HG03378 (cell line): ENCODE measurements around the gene ANKS1A.
"Not testable (repeated sequence)": the region's sequence is repeated elsewhere in the genome, so short reads cannot be mapped to it uniquely, and the experiment has no call there.

Experiments
- ATAC-seq: cut with Tn5 transposase; IDR thresholded peaks from one replicate; pipeline ENCODE4 v1.9.1; 2021; ENCODE audit warnings: mild to moderate bottlenecking, moderate library complexity; ENCODE audit not compliant: unreplicated experiment

The ANKS1A gene

DNA sequence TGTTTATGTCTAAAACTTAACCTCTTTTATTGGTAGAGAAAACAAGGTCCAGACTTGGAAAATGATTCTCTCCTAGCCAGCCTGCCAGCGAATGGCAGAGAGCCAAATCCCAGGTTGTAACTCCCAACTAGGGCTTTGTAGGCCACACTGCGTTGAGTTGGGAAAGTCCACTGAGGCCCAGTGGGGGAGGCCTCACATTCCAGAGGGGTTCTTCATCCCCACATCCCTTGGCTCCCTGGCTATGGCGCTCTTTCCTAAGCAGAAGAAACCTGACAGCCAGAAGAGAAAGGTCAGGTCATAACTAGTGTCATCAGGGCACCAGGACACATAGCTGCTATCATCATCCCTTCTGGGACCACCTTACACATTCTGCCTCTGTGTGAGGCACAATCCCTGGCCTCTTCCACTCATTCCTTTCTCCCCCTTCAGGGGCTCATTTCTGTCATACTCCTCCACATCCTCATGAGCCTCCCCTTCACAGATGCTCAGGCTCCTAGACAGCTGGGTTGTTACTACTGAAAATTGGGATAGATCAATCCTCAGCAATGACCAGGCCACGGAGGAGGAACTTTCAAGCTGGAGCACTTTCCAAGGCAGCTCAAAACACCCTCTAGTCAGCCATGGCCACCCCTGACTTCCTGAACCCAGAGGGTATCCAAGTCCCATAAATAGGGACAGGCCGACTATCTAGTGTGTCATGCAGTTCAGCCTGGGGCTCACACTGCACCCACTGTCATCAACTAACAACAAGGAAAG is 203.5 kb downstream of the ANKS1A start:
- no peak for ATAC-seq

DNA sequence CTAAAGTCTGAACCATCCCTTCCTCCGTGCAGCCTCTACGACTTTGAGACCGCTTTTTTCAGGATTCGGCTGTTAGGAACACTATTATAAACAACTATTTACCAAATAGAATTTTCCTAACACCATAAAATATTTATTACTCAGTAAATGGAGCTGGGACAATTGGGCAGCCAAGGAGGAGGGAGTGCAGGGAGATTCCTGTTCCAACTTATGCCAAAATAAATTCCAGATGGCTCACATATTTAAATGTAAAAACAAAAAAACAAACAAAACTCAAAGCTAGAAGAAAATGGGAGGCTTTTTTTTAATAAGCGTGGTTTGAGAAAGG is 204.0 kb downstream of the ANKS1A start:
- no peak for ATAC-seq

DNA sequence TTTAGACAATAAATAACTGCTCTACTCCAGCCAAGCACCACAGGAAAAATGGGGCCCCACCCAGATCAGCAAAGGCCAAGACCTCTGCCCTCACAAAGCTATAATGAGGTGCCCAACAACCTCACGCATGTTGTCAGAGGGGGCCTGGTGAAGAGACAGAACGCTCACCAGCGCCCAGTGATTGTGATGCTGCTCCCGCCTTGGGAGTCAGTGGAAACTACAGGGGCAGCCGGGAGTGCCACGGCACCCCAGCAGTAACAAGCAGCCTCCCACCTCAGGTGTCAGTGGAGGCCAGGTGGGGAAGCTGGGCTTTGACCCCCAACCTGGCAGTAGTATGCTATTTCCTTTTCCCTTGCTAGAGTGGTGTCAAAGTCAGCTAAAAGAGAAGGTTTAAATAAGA is 204.7 kb downstream of the ANKS1A start:
- ATAC-seq, result no peak

DNA sequence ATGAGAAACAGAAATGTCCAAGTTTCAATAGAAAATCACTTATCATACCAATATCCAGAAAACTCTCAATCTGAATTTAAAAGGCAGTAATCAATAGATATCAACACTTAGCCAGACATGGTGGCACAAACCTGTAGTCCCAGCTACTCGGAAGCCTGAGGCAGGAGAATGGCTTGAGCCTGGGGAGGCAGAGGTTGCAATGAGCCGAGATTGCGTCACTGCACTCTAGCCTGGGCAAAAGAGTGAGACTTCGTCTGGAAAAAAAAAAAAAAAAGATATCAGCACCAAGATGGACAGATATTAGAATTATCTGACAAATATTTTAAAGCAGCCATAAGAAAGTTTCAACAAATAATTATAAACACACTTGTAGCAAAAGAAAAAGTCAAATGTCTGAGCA is 205.1 kb downstream of the ANKS1A start:
- no peak for ATAC-seq

DNA sequence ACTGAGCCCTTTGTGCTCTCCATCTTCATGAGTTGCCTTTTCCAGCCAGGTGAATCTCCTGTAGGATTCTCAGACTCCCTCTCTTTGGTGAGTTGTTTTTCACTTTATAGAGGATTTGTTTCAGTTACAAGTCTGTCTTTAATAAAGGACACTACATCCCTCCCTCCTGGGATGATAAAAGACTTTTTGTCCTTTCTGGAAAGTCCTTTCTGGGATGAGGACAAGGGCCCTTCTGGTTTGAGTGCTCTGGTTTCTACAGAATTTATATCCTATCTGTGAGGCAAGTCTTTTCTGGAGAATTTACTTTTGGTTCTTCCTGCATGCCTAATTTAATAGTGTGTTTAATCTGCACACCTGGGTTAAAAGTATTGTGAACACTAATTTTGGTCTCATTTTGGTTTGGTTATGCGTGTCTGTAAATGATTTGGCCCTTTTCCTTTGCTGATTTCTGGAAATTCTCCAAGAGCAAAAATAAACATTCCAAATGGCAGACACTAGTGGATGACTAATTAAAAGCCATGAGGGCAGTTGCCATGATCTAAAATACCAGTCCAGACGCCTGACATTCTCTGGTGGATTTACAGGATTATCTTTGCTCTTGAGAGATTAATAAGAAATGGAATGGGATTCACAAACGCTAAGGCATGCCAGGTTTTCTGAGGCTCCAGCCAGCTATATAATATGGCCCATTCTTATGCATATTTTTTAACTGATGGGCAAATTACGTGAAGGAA is 207.2 kb downstream of the ANKS1A start:
- no peak for ATAC-seq

DNA sequence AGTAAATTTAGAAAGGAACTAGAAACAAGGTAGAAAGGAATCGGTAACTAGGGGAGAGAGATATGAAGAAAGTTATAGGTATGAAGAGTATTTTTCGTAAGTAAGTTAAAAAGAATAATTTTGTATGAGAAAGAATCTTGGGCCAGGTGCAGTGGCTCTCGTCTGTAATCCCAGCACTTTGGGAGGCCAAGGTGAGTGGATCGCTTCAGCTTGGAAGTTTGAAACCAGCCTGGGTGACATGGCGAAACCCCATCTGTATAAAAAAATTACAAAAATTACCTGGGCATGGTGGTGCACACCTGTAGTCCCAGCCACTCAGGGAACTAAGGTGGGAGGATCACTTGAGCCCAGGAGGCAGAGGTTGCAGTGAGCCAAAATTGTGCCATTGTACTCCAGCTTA is 210.1 kb downstream of the ANKS1A start:
- ATAC-seq, result no peak

DNA sequence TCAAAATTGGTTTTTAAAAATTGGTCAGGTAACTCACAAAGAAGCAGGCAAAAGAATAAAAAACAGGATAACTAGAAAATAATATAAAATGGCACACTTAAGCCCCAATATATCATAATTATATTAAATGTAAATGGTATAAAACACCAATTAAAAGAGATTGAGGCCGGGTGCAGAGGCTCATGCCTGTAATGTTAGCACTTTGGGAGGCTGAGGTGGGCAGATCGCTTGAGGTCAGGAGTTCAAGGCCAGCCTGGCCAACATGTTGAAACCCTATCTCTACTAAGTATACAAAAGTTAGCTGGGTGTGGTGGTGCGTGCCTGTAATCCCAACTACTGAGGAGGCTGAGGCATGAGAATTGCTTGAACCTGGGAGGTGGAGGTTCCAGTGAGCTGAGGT is 216.0 kb downstream of the ANKS1A start:
- no peak for ATAC-seq

DNA sequence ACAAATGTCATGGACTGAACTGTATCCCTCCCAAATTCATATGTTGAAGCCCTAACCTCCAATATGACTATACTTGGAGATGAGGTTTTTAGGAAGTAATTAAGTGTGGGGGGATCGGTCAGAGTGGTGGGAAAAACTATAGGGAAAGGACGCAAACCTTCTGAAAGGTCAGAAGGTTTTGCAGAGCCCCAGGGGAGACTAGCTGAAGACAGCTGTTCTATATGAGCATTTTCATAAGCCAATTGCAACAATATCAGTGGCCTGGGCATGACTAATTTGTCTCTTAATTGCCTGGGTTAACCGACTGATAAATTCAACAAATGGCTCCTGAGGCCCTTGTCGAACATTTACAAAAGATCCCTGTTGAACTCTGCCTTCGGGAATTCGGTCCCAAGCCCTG is 217.0 kb downstream of the ANKS1A start:
- not testable (repeated sequence) for ATAC-seq

DNA sequence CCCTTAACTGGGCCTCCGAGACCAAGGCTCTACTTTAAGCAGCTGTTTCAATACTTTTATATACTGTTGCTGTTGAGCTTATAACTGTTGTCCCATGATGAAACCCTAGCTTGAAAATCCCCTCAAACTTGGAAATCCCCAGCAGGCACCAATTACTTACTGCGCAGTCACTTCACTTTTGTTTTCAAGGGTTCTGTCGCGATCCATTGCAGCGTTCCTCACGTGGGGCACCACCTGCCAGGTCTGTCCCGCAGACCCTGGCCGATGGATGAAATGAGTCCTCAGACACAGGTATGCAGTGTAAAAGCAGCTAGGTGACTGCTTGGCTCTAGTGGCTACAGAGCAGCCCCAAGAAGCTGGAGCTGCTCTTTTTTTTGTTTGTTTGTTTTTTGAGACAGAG is 218.2 kb downstream of the ANKS1A start:
- not testable (repeated sequence) for ATAC-seq

DNA sequence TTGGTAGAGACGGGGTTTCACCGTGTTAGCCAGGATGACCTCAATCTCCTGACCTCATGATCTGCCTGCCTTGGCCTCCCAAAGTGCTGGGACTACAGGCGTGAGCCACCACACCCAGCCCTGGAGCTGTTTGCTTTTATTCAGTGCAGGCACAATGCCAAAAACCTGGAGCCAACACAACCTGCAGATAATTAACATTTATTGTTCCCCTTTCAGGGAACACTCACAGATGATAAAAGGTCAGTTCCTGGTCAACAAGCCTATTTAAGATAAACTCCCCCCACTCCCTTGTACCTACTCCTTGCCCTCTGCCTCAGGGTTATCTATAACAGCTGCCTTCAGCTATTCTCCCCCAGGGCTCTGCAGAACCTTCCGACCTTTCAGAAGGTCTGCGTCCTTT is 218.7 kb downstream of the ANKS1A start:
- ATAC-seq, result not testable (repeated sequence)

DNA sequence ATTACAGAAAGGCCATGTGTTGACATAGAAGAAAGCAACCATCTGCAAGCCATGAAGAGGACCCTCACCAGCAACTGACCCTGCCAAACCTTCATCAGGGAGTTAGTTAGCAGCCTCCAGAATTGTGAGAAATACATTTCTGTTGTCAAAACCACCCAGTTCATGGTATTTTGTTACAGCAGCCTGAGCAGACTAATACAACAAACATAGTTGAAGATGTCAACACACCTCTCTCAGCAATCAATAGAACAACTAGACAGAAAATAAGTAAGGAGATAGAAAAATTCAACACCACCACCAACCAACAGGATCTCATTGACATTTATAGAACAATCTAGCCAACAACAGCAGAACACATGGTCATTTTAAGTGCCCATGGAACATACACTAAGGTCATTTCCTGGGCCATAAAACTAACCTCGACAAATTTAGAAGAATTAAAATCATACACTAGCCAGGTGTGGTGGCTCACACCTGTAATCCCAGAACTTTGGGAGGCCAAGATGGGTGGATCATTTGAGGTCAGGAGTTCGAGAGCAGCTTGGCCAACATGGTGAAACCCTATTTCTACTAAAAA is 219.3 kb downstream of the ANKS1A start:
- no peak for ATAC-seq

DNA sequence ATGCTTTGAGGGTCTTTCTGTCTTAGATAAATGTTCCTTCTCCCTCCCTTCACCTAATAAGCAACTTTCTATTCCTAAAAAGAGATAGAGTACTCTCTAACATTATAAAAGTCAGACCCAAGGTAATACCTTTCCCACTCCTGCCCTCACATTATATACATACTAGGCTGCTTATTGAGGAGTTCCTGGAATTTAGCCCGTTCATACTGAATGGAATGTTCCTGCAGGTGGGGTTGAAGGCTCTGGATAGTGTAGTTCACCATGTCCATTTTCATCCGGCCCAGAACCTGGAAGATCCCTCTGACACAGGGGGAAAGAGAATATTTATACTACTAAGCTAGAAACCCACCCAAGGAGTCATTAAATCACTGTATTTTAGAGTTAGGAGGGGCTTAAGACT is 231.7 kb downstream of the ANKS1A start:
- ATAC-seq, result no peak

DNA sequence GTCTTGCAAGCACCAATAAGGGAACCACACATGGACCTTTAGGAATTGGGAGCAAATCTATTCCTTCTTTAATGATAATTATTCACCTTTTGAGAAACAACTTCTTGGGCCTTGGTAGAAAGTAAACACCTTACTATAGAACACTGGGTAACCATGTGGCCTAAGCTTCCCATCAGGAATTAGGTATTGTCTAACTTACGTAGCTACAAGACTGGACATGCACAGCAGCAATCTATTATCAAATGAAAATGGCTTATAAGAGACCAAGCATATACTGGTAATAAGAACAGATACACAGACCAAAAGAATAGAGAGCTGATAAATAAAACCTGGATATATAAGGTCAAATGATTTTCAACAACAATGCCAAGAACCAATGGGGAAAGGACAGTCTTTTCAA is 235.3 kb downstream of the ANKS1A start:
- ATAC-seq, result no peak

DNA sequence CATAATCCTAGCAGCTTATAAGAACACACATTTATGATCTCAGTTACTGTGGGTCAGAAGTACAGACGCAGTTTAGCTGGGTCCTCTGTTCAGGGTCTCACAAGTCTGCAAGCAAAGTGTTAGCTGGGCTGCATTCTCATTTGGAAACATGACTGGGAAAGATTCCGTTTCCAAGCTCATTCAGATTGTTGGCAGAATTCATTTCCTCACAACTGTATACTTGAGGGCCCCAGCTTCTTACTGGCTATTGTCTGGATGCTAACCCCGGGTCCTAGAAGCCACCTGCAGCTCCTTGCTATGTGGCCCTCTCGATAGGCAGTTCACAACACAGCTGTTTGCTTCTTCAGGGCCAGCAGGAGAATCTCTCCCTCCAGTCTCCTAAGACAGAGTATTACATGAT is 239.0 kb downstream of the ANKS1A start:
- no peak for ATAC-seq

DNA sequence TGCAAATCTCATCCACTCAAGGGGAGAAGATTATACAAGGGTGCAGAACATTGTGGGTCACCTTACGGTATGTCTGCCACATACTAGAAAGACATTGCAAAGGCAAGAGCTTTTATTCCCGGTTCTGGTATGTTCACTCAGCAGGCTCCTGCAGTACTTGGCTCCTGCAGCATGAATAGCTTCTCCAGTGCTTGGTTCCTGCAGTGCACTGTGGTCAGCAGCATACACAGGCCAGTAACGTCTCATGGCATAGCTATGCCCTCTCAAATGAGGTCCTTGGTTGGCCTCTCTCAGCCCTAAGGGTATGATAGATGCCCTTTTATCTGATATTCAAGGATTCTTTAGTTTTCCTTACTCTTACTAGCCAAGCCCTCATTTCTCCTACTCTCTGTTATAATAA is 239.4 kb downstream of the ANKS1A start:
- ATAC-seq, result no peak

DNA sequence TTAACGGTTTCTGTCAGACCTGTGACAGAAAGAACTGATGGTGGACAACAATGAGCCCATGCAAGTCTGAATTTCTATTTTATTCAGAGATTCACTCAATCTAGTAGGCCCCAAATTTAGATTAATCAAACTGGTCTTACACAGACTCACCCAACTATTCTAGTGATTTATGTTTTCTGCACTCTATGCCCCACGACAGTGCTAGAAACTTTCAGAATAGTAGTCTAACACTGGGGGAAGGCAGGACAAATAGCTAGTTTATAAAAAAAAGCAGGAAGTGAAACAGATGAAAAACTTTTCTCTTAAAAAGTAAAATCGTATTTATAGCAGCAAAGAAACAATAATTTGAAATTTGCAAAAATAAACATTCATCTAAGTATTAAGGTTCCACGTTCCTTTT is 247.1 kb downstream of the ANKS1A start:
- no peak for ATAC-seq

DNA sequence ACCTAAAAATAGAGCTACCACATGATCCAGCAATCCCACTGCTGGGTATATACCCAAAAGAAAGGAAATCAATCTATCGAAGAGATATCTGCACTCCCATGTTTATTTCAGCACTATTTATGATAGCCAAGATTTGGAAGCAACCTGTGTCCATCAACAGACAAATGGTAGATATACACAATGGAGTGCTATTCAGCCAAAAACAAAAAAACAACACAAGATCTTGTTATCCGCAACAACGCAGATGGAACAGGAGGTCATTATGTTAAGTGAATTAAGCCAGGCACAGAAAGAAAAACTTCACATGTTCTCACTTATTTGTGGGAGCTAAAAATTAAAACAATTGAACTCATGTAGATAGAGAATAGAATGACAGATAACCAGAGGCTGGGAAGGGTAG is 249.1 kb downstream of the ANKS1A start:
- not testable (repeated sequence) for ATAC-seq

DNA sequence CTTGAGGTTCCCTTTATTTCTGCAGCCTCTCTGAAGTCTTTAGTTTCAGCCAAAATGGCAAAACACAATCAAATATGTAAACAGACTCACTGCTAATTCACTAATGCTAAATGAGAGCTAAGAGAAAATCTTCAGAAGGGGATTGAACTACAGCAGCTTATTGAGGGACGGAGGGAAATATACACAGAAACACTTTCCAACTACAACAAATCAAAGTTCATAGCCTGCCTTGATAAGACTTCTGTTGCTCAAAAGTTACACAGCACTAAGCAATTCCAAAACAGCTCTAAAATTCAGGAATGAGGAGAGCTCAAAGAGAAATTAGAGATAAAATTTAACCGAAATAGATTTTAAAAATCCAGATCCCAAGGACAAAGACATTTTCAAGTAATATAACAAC is 250.4 kb downstream of the ANKS1A start:
- ATAC-seq, result no peak

DNA sequence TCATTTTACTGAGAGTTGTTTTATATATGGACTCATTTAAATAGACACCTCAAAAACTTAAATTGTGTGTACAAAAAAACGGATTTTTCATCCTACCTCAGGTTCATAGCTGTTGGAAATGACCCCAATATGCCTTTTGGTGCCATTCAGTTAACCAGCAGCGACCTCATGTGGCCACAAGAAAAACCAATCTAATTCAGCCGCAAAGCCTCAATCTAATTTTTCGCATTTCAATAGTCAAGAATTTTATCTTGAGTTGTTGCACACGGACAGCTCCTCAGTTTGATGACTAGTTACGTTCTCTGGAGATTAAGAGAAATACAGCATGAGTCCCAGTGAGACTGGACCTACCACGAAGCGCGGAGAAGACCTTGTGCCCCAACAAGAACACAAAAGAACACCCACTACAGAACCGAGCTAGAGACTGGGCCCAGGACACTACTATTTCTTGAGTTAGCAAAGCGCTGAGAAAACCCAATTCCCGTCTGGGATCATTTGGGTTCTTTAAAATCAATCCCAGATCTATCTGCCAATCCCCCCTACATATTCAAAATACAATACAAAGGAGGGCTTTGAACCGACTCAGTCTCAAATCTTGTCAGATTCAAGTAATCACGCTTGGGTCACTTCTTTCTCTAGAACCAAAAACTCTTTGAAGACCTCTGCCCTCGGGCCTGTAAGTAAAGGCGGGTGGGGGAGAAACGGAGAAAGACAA is 251.0 kb downstream of the ANKS1A start:
- ATAC-seq, result no peak

DNA sequence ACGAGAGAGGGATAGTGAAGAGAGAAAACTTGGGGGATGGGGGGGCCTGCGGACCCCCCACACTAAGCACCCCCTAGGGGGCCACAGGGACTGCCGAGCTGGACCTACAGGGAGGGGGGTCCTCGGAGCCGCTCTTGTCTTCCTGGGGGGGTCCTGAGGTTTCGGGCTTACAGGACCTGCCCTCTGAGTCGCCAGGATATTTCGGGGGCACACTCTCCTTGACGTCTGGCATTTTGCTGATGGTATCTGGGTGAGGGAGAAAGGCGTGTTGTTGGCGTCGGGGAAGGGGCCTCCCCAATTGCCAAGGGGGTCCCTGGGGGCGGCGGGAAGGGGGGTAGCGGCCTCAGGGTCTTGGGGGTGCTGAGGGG is 251.6 kb downstream of the ANKS1A start:
- ATAC-seq, result no peak
